H1 (cell line): ENCODE measurements around the gene TSHZ2. TPM values are rescaled to one million over a fixed set of nuclear protein-coding genes. Genes with fewer than 3 reads are reported as not detected.

Source experiments
- CHD7 ChIP-seq: fragments of 300-600 bp; sonication (generic); IDR thresholded peaks from 2 replicates; pipeline ENCODE4 v1.7.1; 2012; ENCODE audit warnings: low read length, moderate library complexity, mild to moderate bottlenecking, inconsistent platforms; ENCODE audit not compliant: insufficient replicate concordance
- GTF2F1 ChIP-seq: IDR thresholded peaks from 2 replicates; pipeline ENCODE4 v1.6.1; 2012; ENCODE audit warnings: low read depth, low read length, improper control_type of control experiment, borderline replicate concordance
- MAFK ChIP-seq: IDR thresholded peaks from 2 replicates; pipeline ENCODE4 v1.6.1; 2012; ENCODE audit warnings: low read depth, mild to moderate bottlenecking, improper control_type of control experiment, low read length
- POU5F1 ChIP-seq: IDR thresholded peaks from 2 replicates; pipeline ENCODE4 v1.6.1; 2011; ENCODE audit warnings: low read depth, mild to moderate bottlenecking, low read length, moderate library complexity
- SP1 ChIP-seq: IDR thresholded peaks from 2 replicates; pipeline ENCODE4 v1.6.1; 2011; ENCODE audit warnings: low read depth, low read length
- TEAD4 ChIP-seq: IDR thresholded peaks from 2 replicates; pipeline ENCODE4 v1.6.1; 2012; ENCODE audit warnings: low read depth, low read length, inconsistent platforms, mixed read lengths
- polyA plus RNA-seq, 7 experiments: library from polyadenylated mRNA; depleted of rRNA in 3 of 7; stranded (reverse) in 5 of 7; unstranded in 2 of 7; fragments of >200 nt in 5 of 7; fragments of 200-250 nt in 2 of 7; gene quantifications; 1 replicate in 5 of 7; 2 replicates in 1 of 7; 4 replicates in 1 of 7; pipeline versions ENCODE4 v1.2.1 to v1.2.3, GENCODE V29; 2011 to 2013; ENCODE audit warnings: missing spikeins in 2 of 7, mixed read lengths in 2 of 7
- total RNA-seq: library from RNA; stranded (reverse); fragmentation: NEBNext Ultra II Directional; extraction: Animal tissue kit (Norgen Biotek cat#: 25700); gene quantifications from 2 replicates; pipeline ENCODE4 v1.2.1, GENCODE V29; 2021

TSHZ2 gene
- total and polyA plus RNA-seq, 2 of the 8 experiments (the other 6 are each of a cell fraction or from before 2014, with no cell fraction given): 0.14 to 0.30 TPM

- no peak for TF ChIP-seq MAFK
- no peak for TF ChIP-seq POU5F1
- no peak for TF ChIP-seq SP1
- TF ChIP-seq CHD7: no peak
- no peak for TF ChIP-seq GTF2F1
- TF ChIP-seq TEAD4: no peak
These were observed 128.3 kb downstream of the TSHZ2 start (continued) for GRCh38 chr20:53100476-53100911.
